Right renal cortex interstitium (tissue), 3 donors: Measurements from ENCODE around the gene MAPK8. TPM values are rescaled to one million over a fixed set of nuclear protein-coding genes. Genes with fewer than 3 reads are reported as not detected.
"Not testable (repeated sequence)": the region's sequence is repeated elsewhere in the genome, so short reads cannot be mapped to it uniquely, and the experiment has no call there.

ENCODE experiments used
- DNase-seq, 3 donors: peaks; one replicate each; pipeline ENCODE4 v3.0.0-alpha.2; 2013; ENCODE audit warnings: low read depth in 3 of 3, low spot score in 2 of 3
- polyA plus RNA-seq, 3 donors: library from polyadenylated mRNA; unstranded; fragments of 120-200 nt; gene quantifications; one replicate each; pipeline ENCODE4 v1.2.1, GENCODE V29; 2013; ENCODE audit not compliant: insufficient read length in 3 of 3

The MAPK8 gene
- polyA plus RNA-seq, 3 donors = 68.7 to 79.9 (median 77.5) TPM

DNA sequence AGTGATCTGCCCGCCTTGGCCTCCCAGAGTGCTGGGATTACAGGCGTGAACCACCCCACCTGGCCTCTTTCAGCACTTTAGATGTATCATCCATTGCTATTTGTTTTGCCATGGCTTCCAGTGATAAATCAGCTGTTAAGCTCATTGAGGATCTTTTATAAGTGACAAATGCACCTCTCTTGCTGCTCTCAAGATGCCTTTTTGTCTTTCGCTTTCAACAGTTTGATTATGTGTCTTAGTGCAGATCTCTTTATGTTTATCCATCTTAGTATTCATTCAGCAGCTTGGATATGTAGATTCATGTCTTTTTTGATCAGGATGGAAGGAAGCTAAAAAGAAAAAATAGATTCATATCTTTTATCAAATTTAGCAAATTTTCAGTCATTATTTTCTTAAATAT lies 105.6 kb downstream of the MAPK8 start:
- DNase-seq = no peak

DNA sequence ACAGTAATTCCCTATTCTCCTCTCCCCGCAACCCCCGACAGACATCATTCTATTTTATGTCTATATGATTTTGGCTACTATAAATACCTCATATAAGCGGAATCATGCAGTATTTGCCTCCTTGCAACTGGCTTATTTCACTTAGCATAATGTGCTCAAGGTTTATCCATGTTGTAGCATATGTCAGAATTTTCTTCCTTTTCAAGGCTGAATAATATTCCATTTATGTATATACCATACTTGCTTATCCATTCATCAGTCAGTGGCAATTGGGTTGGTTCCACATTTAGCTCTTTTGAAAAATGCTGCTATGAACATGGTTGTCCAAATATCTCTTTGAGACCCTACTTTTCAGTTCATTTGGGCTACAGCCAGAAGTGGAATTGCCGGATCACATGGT lies 106.5 kb downstream of the MAPK8 start:
- DNase-seq = no peak

DNA sequence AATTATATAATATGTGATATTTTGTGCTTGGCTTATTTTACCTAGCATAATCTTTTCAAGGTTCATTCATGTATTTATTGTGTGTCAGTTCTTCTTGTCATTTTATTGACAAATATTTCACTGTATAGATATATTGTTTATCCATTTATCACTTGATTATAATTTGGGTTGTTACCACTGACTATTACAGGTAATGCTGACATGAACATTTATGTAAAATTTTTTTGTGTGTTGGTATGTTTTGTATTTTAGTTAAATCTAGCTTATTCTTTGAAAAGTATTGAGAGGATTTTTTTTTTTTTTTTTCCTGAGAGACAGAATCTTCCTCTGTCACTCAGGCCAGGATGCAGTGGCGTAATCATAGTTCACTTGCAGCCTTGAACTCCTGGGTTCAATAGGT lies 107.7 kb downstream of the MAPK8 start:
- no peak for DNase-seq

DNA sequence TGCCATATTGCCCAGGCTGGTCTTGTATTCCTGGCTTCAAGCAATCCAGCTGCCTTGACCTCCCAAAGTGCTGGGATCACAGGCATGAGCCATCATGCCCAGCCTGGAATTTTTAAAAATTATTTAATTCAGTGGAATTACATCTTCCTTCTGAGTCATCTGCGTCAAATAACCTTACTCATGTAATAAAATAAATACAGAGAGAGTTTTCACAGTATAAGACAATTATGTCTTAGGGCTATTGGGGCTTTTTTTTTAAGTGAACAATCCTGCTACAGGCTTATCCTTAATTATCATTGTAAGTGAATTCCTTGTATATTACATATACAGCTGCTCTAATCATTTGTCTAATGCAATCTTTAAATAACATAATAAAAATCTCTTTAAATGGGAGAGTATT lies 108.3 kb downstream of the MAPK8 start:
- no peak for DNase-seq

DNA sequence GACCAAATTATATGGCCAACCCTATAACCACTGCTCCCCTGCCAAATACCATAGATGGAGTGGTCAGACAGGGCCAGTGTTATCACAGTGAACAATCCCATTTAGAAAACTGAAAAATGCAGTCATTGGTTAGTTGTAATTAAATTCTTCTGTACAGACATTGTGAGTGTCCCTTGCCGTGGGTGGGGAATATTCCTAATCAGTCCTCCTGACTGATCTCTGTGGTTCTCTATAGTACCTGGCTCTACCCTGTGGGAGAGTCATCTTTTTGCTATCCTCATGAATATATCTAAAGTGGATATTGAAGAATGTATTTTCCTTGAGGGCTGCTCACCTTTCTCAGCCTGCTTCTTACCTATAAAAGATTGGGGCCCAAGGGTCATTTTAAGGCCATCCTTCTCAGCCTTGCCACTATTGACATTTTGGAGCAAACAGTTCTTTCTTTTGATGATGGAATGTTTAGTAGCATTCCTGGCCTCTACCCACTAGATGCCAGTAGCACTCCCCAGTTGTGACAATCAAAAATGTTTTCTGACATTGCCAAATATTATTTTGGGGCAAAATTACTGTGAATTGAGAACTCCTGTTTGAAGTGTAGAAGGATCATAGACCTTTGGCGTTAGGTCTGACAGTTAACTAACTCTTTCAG lies 110.2 kb downstream of the MAPK8 start:
- no peak for DNase-seq

DNA sequence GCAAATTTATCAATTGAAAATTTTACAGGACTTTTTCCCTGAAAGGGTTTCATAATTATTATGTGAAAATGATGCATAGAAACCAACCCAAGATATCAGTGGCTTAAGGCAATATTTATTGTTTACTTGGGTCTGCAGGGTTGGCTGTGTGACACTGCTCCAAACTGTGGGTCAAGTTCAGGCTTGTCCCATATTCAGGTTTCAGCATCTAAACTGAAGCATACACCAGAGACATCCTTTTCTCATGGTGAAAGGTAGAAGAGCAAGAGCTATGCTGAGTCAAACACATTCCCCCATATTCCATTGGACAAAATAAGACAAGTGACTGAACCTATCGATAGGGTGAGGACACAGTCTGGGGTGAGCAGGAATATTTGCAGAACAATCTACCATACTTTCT lies 110.9 kb downstream of the MAPK8 start:
- DNase-seq = no peak

DNA sequence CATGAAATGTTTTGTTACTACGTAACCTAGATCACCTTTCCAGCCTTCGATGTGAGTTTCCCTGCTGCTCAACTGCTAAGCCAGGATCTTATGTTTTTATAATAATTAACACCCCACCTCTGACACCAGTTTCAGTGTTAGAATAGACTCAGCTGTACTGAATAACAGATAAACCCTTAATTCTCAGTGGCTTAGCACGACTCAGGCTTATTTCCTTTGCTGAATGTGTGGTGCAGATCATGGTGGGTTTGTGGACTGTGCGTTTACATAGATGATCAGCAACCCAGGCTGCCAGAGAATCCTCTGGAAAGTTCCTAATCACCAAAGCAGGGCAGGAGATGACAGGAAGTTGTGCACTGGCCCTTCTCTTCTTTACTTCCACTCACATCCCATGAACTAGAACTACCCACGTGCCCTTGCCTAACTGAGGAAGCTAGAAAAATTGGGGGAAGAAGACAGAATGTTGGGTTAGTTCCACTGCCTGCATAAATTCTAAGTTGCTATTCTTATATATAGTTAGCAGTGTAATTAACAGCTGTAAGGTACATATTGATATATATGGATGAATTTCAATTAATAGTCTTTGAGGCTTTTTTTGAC lies 111.8 kb downstream of the MAPK8 start:
- DNase-seq = no peak

DNA sequence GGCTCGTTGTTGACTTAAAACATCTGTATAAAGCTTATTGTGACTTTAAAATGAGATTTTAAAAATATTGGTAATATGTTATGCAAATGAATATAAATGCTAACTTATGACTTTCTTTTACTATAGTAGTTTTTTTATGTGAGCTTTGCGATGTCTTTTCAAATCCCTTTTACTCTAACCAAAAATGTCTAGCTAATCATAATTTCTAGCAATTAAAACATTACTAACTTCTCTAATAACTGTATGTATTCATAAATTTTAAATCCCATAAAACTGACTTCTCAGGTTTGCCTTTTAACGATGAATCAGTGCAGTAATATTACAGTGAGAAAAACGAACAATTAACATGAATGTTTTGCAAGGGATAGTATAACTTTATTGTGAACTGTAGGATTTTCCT lies 113.2 kb downstream of the MAPK8 start:
- DNase-seq = no peak

DNA sequence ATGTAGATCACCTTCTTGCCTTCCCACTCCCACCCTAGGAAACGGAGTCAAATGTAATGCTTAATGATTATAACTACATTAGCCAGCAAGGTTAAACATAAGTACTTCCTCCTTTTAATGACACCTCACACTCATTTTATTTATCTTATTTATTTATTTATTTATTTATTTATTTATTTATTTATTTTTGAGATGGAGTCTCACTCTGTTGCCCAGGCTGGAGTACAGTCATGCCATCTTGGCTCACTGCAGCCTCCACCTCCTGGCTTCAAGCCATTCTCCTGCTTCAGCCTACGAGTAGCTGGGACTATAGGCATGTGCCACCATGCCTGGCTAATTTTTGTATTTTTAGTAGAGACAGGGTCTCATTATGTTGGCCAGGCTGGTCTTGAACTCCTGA lies 115.4 kb downstream of the MAPK8 start:
- not testable (repeated sequence) for DNase-seq

DNA sequence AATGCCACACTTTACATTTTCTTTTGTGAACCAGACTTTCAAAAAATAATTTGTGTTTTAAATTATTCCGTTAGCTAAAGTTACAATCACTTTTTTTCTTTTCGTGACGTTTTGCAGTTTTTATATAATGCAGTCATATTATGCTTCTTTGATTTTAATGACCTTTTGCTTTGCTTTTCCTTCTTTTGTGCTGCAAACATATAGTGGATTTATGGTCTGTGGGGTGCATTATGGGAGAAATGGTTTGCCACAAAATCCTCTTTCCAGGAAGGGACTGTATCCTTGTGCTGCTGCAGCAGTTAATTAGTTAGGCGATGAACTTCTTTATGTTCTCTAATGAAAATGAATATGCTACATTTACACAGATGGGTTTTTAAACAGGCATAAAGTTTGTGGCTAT lies 117.4 kb downstream of the MAPK8 start:
- no peak for DNase-seq

DNA sequence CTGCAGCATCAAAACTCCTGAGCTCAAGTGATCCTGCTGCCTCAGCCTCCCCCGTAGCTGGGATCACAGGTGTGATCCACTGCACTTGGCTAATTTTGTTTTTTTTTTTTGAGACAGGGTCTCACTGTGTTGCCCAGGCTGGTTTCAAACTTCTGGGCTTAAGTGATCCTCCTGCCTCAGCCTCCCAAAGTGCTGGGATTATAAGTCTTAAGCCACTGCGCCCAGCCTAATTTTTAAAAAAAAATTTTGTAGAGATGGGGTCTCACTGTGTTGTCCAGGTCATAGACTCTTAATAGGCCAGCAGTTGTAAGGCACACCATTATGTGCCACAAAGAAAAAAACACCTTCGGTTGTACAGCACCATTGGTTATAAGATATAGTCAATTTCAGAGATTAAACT lies 122.4 kb downstream of the MAPK8 start:
- DNase-seq = no peak

DNA sequence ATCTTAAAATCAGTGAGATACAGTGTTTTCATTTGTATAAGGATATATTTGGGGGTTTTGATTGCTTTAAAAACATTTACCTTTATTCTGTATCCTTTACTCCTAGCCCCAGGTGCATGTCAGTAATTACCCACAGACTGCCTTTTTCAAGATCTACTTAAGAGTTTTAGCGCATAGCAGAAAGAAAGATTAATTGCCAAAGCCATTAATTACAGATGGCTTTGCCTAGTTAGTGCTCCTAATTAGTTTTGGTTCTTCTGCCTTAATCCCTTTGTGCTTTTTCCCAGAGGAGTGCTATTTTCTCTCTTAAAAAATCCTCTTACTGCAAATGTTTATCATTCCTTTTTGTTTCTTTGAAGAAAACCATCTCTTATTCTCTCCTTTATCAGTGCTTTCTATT lies 122.8 kb downstream of the MAPK8 start:
- no peak for DNase-seq

DNA sequence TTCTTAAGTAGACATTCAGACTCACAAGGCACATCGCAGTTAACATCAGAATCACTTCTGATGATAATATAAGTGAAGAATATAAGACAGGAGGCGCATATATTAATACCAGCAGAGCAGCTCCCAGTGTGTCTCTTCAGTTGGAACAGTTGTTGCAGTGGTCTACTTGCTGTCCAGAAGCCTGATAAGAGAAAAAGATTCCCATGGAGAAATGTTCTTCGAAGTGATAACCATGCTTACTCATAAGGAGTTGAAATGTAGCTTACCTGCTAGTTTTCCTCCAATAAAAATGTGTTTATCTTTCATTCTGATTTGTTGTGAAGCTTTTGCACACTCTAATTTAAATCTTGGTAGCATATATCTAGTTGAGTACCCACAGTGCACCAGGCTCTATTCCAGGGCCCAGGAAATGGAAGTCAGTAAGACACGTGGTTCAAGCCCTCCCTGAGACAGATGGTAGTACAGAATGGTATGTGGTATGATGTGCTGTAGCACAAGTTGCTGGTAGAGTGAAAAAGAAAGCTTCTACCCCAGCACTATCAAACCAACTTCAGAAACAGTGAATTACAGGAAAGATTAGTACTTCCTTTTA lies 124.0 kb downstream of the MAPK8 start:
- DNase-seq = no peak

DNA sequence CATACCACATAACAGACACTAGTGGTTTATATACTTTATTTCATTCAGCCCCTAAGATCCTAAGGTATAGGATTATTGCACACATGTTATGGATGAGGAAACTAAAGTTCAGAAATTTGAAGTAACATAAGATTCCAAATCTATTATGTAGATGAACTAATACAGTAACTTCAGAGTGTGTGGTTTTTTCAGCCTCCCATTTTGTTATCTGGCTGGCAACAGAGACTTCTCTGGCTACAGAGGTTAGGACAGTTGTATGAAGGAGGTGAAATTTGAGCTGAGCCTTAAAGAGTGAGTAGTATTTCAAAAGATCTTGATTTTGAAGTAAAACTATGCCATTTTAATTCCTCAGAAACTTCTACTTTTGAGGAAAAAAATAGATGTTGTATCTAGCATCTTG lies 125.4 kb downstream of the MAPK8 start:
- DNase-seq = no peak

DNA sequence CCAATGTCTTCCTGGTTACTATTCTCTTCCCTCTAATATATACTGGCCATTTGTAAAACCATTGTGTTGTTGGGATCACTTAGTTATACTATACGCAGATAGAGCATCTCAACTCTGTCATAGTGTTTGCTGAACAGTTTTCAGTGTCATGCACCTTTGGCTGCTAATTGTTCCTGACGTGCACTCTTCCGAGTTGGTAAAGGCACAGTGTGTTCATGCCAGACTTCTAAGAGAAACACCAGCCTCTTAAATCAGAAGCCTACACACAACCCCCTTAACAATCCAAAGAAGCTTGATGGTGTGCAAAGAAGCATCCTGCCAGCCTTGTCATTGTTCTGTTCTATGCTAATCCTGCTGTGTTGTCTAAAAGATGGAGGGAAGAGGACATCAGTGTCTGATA lies 131.1 kb downstream of the MAPK8 start:
- no peak for DNase-seq

DNA sequence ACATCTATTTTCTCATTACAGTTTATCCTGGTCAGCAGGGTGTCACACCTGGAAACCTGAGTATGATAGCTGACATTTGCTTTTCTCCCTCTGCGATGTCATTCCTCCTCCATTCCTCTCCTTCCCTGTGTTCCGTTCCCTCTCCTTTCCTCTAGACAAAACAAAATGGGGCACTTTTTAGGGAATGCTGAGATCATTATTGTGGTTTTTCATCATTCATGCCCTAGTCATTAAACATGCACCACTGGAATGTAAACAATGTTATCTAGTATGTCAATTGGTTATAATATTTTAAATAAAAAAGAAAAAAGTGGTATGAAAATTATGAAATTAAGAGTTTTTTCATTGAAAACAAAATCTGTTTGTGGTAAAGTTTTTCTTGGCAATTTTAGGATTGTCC lies 132.6 kb downstream of the MAPK8 start:
- DNase-seq = no peak

DNA sequence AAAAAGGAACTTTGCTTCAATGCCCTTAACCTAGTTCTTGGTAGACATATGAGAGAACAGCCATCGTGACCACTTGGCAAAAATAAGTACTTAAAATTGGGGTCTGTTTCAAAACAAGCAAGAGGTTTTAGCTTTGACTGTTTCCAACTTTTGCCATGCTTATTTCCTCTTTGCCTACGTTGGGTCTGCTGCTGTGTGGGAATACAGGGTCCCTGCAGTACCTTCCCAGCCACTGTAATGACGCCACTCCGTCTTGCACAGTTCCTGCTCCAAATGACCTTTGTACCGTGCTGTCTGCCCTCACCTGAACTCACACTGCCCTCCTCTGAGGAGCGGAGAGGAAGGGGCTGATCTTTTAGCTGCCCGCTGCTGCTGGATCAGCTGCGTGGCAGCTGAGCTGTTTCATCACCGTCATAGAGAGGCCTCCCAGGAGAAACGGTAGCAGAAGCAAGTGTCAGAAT lies 133.1 kb downstream of the MAPK8 start:
- no peak for DNase-seq

DNA sequence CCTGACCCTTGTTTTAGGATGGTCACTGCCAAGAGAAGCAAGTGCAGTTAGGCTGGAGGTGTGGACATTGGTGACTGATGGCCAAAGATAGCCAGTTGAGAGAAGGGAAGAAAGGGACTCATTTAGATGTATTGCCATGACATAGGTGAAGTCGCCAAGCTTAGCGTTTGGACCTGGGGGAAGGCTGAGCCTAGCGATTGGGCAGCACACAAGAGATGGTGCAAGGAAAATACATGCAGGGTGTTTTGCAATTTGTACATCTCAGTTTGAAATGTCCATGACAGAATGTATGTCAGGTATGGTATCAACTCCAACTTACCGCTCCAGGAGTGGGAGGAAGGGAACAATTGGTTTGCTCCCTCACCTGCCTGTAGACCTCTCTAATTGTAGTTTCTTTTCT lies 134.3 kb downstream of the MAPK8 start:
- DNase-seq = no peak

DNA sequence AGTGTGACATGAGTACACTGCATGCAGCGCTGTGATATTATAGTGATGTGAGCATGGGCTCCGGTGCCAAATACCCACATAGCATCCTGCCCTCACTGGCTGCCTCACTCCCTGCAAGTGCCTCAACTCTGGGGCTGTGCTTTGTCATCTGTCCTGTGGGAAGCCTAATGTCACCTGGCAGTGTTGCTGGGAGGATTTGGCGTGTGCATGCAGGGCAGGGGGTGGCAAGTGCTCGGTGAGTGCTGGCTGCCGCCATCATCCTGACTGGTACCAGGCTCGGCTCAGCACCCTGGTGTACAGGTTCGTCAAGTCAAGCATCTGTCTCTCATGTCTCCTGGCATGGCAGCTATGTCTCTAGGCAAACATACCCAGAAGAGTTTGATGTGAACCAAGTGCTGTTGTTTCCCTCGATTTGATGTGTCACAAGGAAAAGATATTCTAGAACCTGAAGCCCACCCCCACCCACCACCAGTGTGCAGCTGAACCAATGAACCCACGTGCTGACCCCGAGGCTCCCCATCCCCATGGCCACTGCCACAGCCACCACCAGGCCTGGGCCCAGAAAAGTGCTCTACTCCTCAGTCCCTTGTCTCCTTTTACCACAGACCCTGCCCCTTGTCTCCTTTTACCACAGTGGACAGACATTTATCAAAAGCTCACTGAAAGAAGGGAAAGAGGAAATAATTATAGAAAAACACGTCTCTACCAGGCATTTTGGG lies 135.8 kb downstream of the MAPK8 start:
- no peak for DNase-seq

DNA sequence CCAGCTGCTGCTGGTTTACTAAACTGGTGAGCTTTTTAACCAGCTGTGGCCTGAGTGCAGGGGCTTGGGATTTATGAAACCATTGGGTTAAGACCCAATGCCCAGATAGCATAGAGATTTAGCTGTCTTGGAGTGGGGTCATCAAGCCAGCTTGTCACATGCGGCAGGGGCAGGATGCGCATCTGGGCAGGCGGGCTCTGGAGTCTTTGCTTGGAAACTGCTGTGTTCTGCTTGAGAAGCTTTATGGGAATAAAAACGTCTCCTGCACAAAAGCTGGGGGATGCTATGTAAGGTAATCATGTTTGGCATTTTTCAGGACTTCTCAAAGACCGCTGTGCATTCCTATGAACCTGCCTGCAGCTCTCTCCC lies 136.3 kb downstream of the MAPK8 start:
- no peak for DNase-seq

DNA sequence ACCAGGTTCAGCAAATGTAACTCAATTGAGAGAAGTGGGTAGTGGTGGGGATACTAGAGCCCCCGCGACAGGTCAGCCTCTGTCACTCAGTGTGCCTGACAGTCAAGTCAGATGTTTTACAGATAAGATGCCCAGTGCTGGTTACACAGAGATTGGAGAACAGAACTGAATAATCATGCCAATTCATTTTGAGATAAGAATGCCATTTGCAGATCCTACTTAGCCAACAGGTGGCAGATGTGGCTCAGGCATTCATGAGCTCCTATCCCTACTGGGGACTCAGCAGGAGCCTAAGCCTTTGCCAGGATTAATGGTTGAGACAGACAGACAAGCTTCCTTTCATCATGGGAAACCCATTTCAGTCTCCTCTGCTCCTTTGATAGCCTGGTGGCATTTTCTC lies 137.8 kb downstream of the MAPK8 start:
- DNase-seq = no peak
